ENCODE data around the gene ATP6V1A. TPM values are rescaled to one million over a fixed set of nuclear protein-coding genes. Genes with fewer than 3 reads are reported as not detected.
"Not testable (repeated sequence)": the region's sequence is repeated elsewhere in the genome, so short reads cannot be mapped to it uniquely, and the experiment has no call there.

The ATP6V1A gene
- total RNA-seq, 1 donor from 2014 or later: 163 TPM

GRCh38 chr3:113812854-113813253 lies 66.0 kb downstream of the ATP6V1A start:
- DNase-seq (ENCODE audit: low read depth in 2 of 2): no peak

- DNase-seq (ENCODE audit: low read depth in 2 of 2): no peak
These were observed 73.0 kb downstream of the ATP6V1A start for GRCh38 chr3:113819866-113820265.

- peak in 1 of 2 donors; percentile 50 for DNase-seq (ENCODE audit: low read depth in 2 of 2)
These were observed 78.3 kb downstream of the ATP6V1A start for GRCh38 chr3:113825090-113825489.

GRCh38 chr3:113828600-113828999 lies 81.8 kb downstream of the ATP6V1A start:
- no peak for DNase-seq (ENCODE audit: low read depth in 2 of 2)

GRCh38 chr3:113829576-113830354 lies 82.9 kb downstream of the ATP6V1A start:
- no peak for DNase-seq (ENCODE audit: low read depth in 2 of 2)

- DNase-seq (ENCODE audit: low read depth in 2 of 2): no peak
These were observed 84.2 kb downstream of the ATP6V1A start for GRCh38 chr3:113831103-113831355.

- DNase-seq (ENCODE audit: low read depth in 2 of 2): no peak
These were observed 85.8 kb downstream of the ATP6V1A start for GRCh38 chr3:113832477-113833164.

GRCh38 chr3:113834983-113835382 lies 88.1 kb downstream of the ATP6V1A start:
- peak; percentile 35 for DNase-seq (ENCODE audit: low read depth in 2 of 2)

- peak; percentile 94 to 96 for DNase-seq (ENCODE audit: low read depth in 2 of 2)
These were observed 91.9 kb downstream of the ATP6V1A start, which contains the start of gene GRAMD1C for GRCh38 chr3:113838631-113839209. GRAMD1C (plus strand) TSS chr3:113838788; CDS start chr3:113838910, 122 bp downstream.

GRCh38 chr3:113839551-113839950 lies 92.7 kb downstream of the ATP6V1A start:
- peak in 1 of 2 donors; percentile 3 for DNase-seq (ENCODE audit: low read depth in 2 of 2)

- peak; percentile 43 to 66 for DNase-seq (ENCODE audit: low read depth in 2 of 2)
These were observed 97.9 kb downstream of the ATP6V1A start for GRCh38 chr3:113844622-113845222.

GRCh38 chr3:113847247-113847646 lies 100.4 kb downstream of the ATP6V1A start:
- DNase-seq (ENCODE audit: low read depth in 2 of 2): no peak

- no peak for DNase-seq (ENCODE audit: low read depth in 2 of 2)
These were observed 101.0 kb downstream of the ATP6V1A start for GRCh38 chr3:113847664-113848461.

- not testable (repeated sequence) for DNase-seq (ENCODE audit: low read depth in 2 of 2)
These were observed 102.2 kb downstream of the ATP6V1A start for GRCh38 chr3:113849071-113849470.

GRCh38 chr3:113849841-113850240 lies 103.0 kb downstream of the ATP6V1A start:
- DNase-seq (ENCODE audit: low read depth in 2 of 2): not testable (repeated sequence)

GRCh38 chr3:113850391-113850790 lies 103.6 kb downstream of the ATP6V1A start:
- not testable (repeated sequence) for DNase-seq (ENCODE audit: low read depth in 2 of 2)

GRCh38 chr3:113852506-113852905 lies 105.7 kb downstream of the ATP6V1A start:
- DNase-seq (ENCODE audit: low read depth in 2 of 2): no peak
